GM19324 (cell line): ENCODE measurements around the gene RIGI.
"Not testable (repeated sequence)": the region's sequence is repeated elsewhere in the genome, so short reads cannot be mapped to it uniquely, and the experiment has no call there.

Experiments used
- ATAC-seq: cut with Tn5 transposase; IDR thresholded peaks from one replicate; pipeline ENCODE4 v1.9.1; 2021; ENCODE audit warnings: mild to moderate bottlenecking, moderate library complexity; ENCODE audit not compliant: unreplicated experiment, low FRiP score

RIGI gene

DNA sequence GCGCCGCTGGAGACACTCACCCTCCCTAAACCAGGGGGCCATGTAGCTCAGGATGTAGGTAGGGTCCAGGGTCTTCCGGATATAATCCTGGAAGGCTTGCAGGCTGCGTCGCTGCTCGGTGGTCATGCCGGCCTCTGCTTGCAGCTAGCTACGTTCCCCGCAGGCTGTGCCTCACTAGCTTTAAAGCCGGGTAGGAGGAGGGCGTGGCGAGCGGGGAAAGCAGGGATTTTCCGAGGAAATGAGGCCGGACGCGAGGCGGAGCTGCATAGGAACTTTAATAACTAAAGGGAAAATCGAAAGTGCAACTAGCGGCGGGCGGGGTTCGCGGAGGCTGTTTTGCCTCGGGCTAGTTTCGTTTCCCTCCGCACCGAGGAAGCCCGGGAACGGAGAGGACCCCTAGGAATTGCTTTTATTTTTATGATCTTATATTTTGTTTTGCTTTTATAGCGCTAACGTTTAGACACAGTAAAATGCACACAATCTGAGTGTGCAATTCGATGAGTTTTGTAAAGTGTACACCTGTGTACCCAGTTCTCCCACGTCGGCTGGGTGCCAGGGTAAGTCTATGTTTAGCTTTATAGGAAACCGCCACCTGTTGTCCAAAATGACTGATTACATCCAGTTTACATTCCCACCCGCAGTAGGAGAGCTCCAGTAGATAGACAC lies at the start of gene RIGI:
RIGI (minus strand) TSS at position 156 of the 666 bp plus-strand sequence; CDS start at position 126, 30 bp downstream.
- ATAC-seq: peak; percentile 78

DNA sequence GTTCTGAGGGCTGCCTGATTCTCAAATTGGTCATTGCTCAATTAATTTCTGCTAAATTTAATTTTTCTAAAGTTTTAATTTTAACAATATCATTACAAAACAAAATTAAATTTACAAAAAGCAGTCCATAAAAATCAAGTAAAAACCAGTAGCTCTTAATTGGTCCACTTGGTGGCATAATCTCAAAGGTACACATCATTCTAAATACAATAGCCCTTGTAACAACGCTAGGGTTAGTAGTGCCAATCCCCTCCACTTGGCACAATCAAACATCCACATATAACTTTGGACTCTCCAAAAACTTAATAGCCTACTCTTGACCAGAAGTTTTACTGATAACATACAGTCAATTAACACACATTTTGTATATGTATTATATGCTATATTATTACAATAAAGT lies 48.9 kb upstream of the RIGI start:
- no peak for ATAC-seq

DNA sequence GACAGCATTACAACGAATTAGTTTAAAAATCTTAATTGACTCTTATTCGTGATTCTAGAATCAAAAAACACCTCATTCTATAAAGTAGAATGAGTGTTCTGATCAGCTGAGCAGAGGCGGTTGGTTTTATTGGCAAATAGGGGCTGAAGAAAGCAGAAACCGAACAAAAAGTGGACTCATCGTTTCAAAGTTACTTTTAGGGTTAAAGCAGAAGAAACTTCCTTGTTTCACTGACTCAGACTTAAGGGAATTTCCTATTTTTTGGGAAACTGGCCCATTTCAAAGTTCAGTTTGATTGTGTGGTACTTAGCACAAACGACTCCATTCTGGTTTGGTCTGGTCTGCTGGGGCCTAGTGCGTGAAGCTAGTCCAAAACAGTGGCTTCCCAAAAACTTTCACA lies 47.8 kb upstream of the RIGI start:
- ATAC-seq: no peak

DNA sequence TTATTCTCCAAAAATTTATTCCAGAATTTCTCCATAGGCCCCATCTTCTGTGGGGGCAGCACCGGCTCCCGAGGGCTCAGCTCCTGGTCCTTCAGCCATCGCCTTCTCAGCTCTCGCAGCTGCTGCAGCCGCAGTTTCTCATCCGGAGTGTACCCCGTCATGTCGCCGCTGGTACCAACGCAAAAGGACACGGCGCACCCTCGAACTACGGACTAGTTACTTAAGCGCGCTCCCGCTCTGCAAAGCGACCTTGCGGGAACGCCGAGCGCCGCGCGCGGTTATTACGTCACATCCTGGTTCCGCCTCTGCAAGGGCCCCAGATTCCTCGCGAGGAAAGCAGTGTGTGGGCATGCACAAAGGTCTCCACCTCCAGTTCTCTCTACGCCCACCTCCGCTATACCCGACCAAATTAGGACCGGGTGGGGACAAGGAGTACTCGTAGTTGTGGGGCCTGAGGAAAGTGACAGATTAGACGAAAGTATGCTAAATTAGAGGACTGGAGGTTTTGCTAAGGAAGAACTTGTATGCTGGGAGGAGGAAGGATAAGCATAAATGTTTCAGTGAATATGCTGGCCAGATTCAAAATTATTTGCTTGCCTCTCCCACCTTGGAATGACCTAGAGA lies 47.0 kb upstream of the RIGI start, which contains the start of gene NDUFB6:
NDUFB6 (minus strand) TSS at position 260 of the 624 bp plus-strand sequence; CDS start at position 161, 99 bp downstream.
- peak; percentile 83 for ATAC-seq

DNA sequence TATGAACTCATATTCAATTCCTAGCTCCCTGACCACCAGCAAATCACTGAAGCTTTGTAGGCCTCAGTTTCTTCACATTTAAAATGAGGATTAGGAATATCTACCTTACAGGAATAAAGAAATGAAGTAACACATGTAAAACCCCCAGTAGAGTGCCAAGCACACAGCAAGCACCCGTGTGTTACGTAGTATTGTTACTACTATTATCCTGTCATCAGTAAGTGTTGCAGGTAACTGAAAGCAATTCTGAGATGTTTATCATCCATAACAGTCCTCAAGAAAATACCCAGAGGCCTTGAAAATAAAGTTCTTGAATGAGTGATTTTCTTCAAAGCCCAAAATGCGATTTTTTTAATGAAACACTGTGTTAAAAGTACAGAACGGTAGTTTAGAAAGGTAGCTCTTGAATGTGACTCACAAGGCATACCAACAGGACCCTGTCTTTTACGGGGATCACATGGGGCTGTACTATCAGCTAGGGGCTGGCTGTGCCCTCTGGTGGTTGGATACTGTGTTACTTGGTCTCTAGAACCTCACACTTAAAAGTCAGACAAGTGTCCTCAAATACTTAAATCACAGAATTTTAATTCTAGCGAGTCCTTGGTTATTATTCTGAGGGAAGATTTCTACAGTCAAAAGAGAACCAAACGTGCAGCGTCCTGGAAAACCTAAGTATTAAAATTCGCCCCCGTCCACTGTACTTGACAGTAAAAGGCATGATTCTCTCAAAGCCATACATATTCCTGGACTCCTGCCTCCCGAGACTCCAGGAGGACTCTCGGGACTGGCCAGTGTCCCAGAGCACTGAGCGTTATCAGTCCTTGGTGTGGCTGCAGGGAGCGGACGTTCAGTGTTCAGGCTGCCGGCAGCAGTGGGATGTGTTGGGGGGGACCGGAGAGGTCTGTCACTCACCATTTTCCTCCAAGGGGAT lies 46.2 kb upstream of the RIGI start:
- ATAC-seq: peak; percentile 92

DNA sequence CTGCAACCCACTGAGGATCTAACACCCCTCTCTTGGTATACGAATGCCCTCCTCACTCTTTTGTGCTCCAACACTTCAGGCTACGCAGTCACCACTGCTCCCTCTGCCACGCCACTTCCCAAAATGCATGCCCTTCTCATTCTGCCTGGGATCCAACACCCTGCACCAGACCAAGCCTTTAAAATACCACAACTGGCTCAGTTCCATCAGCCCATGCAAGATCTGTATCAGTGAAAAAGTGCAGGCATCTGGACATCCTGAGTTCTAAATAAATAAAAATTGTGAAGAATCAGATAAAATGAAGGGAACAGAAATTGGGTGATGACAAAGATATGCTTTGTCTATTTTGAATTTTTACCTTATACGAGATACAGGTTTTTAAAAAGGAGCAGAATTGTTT lies 44.3 kb upstream of the RIGI start:
- ATAC-seq: no peak

DNA sequence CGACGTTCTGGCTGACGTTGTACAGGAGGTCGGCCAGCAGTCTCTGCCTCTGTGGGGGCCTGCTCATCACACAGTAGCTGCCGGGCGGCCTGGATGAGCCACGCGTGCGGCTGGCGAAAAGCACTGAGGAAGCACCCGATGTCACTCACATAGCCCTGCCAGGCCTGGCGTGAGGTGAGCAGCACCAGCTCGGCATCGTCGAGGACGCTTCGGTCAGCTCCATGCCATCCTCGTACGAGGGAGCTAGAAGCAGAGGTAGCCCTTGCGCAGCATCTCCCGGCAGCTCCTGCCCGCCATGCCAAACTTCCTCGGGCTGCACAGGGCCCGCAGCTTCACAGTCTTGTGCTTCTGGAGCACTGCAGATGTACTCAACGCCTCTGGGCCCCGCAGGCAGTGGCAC lies 40.8 kb upstream of the RIGI start:
- ATAC-seq: no peak

DNA sequence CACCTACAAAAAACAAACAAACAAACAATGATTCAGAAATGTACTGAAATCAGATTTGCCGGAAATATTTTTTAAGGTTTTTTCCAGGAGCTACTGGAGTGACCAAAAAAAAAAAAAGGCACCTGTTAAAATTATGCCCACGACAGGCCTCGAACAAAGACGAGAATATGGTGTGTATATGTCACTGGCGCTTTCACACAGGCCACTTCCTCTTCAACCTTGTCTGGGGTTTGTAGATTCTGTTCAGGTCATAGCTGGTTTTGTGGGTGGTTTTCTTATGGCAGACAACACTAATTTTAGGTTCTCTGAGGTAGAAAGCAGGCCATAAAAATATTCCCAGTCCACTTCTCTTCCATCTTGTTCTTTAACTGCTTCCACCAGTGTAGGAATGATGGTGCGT lies 40.0 kb upstream of the RIGI start:
- no peak for ATAC-seq

DNA sequence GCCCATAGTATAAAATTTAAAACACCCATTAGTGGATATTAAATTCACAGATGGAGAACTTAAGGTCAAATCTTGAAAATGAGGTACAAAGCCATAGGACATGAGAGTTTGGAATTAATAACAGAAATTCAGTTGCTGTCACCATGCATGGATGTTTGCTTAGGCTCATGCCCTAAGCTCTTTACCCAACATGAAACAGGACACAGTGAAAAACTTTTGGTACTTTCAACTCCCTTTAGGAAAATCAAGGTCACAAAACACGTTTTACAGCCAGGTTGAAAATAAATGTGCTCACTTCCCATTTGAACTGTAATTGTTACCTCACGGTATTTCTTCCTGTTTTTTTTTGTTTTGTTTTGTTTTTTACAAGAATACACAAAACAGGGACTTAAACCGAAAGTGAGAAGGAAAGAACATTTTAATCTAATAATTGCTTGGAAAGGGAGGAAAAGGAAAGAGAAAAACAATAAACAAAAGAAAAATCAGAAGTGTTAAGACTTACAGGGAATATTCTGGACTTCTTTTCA lies 32.5 kb upstream of the RIGI start:
- ATAC-seq: no peak

DNA sequence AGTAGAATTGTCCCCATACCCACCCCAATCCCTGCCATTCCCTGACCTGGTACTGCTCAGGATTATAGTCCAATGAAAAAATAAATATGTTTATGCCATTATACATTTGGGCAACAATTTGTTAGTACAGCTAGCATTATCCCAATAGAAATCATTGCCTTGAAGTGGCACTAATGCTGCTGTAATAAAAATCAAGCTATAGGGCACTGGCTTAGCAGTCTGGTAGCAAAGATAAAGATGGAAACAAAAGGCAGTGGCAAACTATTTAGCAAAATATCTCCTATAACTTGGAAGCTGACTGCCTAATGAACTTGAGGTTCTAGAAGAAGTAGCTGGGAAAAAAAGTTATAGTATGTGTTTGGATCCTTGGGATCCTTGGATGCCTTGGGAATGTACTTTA lies 28.6 kb upstream of the RIGI start:
- ATAC-seq: no peak

DNA sequence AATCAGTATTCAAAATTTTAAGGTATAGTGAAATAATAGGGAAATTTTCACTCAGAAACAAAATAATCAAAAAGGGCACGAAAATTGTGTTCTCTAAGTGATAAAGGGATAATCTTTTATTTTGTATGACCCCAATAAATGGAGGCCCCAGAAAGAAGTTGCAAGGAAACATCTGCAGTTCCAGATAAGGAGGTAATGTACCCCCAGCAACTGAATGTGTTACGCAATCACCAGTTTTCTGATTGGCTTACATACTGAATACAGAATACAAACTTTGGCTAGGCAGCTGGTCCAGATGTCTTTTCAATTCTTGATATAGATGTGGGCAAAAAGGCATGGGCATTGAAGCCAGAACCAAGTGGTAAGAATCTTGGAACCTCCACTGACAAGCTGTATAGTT lies 28.1 kb upstream of the RIGI start:
- ATAC-seq: no peak

DNA sequence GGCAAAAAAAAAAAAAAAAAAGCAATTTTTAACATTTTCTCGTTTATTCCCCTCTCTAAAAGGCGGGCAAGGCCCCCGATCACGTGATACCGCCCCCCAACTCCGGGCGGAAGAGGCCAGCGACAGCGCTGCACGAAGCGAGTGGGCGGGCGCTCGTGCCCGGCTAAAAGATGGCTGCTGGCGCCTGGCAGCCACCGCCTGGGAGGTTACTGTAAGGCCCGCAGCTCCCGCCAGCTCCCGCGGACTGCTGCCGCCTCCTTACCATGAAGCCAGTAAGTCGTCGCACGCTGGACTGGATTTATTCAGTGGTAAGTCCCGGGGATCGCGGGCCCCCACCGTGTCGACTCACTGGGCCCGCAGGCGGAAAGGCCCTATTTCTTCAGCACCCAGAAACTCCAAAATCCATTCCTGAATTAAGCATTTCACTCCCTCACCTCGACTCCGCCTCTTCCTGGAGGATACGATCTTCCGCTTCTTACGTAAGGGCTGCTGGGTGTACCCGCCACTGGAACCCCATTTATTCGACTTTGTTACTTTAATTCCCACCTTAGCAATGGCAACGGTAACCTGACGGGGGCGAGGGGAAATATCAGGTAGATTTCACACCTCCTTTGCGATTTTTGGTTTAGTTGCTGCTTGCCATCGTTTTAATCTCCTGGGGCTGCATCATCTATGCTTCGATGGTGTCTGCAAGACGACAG lies 26.3 kb upstream of the RIGI start, which contains the start of the genes SMIM27 and TOPORS:
SMIM27 (plus strand) TSS at position 156 of the 701 bp plus-strand sequence; CDS start at position 264, 108 bp downstream.
TOPORS (minus strand) TSS at position 415 of the 701 bp plus-strand sequence; CDS start at position 265, 150 bp downstream.
- peak; percentile 80 for ATAC-seq

DNA sequence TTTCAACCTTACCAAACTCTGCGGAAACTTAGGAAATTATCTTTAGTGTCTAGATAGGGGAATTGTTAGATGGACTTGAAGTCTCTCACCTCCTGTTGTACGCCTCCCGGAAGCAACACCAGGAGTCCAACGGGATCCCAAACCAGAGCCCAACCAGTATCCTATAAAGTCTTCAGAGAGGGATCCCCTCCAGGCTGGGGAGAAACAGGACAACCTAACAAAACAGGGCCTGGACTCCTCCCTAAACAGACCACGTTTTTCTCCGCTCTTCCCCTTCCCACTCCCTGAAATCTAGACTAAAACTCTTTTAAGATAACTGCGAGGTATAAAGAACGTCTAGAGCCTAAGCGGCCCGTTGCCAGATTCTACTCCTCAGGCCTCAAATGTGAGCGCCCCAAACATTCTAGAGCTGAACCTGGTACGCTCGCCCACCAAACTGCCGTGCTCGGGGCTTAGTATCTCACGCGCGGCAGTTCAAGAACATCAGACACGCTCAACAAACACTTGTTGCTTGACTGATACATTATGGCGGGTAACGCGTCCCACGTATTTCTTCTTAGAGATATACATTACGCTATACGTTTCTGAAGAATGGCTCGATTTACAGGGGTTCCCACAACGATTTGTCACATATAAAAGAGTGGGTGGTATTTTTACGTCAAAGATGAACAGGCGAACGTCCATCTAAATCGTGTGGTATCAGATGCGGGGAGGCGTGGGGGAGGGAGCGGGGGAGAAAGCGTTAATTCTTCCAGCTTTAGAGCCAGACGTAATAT lies 25.5 kb upstream of the RIGI start:
- ATAC-seq: peak; percentile 3

DNA sequence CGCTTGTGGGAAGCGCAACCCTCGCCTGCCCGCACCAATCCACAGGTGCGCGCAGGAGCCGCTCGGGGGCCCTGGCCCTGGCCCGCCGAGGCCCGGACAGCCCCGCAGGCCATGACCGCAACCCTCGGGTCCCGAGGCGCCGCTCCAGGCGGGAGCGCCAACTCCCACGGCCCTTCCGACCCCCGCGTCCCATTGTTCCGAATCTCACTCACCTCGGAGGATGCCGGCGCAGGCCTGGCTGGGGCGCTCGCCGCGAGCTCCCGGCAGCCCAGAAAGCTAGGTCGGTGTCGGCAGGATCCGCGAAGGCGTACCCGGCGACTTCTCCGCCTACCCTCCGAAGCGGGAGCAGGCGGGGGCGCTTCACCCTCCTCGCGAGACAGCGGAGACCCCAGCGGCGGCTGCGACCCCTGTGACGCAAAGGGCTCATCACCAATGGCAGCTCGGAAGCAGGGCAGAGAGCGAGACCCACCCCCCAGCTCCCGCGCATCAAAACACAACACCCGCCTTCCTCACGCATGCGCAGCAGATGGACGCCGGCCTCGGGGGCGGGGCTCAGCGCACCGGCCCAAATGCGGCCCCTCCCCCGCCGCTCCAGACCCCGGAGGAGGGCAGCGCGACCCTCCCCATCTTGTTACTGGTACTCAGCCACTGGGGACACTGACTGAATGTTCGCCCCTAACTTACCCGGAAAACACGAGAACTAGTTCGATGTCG lies 24.7 kb upstream of the RIGI start:
- peak; percentile 77 for ATAC-seq

DNA sequence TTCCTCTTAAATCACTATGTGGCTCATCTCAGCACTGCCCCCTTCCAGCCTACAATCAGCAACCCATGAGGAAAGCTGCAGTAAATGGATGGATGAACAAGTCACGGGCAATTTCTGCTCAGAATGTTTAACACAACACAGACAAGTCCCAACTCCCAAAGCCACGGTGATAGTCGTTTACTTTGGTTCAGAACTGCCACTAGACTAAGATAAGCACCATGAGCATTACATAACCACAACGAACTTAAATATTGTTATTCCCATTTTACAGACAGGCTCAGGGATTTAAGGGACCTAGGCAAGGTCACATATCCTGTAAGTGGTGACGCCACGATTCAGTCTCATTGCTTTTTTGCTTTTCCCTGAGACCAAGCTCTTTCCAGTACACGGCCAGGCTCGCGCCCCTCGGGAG lies 24.2 kb upstream of the RIGI start:
- no peak for ATAC-seq

DNA sequence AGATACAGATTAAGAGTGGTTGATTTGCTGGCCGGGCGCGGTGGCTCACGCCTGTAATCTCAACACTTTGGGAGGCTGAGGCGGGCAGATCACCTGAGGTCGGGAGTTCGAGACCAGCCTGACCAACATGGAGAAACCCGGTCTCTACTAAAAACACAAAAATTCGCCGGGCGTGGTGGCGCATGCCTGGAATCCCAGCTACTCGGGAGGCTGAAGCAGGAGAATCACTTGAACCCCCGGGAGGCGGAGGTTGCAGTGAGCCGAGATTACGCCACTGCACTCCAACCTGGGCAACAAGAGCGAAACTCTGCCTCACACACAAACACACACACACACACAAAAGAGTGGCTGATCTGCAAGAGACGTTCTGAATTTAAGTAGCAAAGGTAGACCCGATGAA lies 22.2 kb upstream of the RIGI start:
- ATAC-seq: not testable (repeated sequence)

DNA sequence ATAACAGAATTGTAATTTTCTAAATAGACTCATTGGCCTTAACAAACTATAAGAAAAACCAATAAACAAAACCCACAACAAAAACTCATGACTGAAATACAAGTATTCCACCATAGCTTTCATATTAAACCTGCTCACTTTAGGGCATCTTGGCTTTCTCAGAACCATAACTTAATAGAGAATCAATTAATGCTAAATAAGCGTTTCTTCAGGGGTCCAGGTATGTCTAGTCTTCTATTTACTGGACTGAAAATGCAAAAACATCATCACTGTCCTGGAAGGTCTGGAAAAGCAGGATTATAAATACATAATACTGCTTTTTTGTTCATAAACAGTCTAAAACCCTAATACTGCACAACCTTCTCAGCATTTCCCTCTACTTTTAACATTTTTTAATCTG lies 19.9 kb upstream of the RIGI start:
- no peak for ATAC-seq

DNA sequence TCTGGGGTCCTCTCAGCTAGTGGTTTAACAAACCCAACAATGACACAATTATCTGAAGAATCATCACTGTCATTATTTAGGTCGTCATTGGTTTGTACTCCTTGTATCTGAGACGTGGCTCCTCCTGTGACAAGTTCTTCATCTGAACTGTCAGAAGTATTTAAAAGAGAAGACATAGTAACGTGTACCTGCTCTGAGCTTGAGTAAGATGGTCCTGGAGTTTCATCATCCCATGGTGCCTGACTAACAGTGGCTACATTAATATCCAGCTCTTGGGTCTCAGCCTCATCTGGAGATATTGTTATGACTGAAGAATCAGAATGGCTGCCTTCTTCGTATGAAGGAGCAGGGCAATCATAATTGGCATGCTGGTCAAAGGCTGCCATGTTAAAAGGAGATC lies 17.1 kb upstream of the RIGI start:
- no peak for ATAC-seq

DNA sequence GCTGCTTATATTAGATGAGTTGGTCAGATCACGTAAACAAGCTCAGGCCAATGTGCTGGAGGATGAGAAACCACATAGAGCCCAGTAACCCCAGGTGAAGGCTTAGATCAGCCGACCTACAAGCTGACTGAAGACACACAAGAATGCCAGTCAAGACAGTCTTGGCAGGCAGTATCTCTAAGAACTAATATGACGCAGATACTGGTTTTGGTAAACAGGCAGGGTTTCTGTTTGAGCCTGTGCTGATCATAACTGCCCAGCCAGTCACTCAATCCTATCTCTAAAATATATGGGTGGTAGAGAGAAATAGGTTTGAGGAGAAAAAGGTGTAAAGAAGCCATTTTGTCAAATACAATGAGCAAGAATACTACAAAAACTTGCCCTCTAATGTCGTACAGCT lies 7.8 kb upstream of the RIGI start:
- ATAC-seq: no peak
